SW480 (cell line): ENCODE results near the gene OTOP2.

Experiments
- DNase-seq: peaks from one replicate; pipeline ENCODE4 v3.0.0-alpha.2; 2016; ENCODE audit warnings: low spot score

OTOP2 gene

GRCh38 chr17:74924250-74924948 is at the start of gene OTOP2:
Gene OTOP2, plus strand, starts transcription at chr17:74924273. Its CDS starts 360 bp downstream, at chr17:74924633.
- no peak for DNase-seq

- DNase-seq: no peak
Measured at GRCh38 chr17:74874615-74875037, 49.4 kb upstream of the OTOP2 start.

- DNase-seq: no peak
Measured at GRCh38 chr17:74875155-74875976, 48.7 kb upstream of the OTOP2 start.

GRCh38 chr17:74875977-74876593 is 48.0 kb upstream of the OTOP2 start:
- DNase-seq: peak; percentile 21

GRCh38 chr17:74877592-74878548 is 46.2 kb upstream of the OTOP2 start:
- DNase-seq: peak; percentile 79

- no peak for DNase-seq
Measured at GRCh38 chr17:74878658-74879057, 45.4 kb upstream of the OTOP2 start.

GRCh38 chr17:74879308-74879707 is 44.8 kb upstream of the OTOP2 start:
- DNase-seq: no peak

- no peak for DNase-seq
Measured at GRCh38 chr17:74881073-74881472, 43.0 kb upstream of the OTOP2 start.

GRCh38 chr17:74882517-74883240 is 41.4 kb upstream of the OTOP2 start:
- DNase-seq: no peak

- DNase-seq: no peak
Measured at GRCh38 chr17:74883241-74883745, 40.8 kb upstream of the OTOP2 start.

GRCh38 chr17:74888469-74888868 is 35.6 kb upstream of the OTOP2 start:
- DNase-seq: no peak

- DNase-seq: no peak
Measured at GRCh38 chr17:74890554-74890953, 33.5 kb upstream of the OTOP2 start.

- DNase-seq: no peak
Measured at GRCh38 chr17:74892013-74892841, 31.8 kb upstream of the OTOP2 start.

- DNase-seq: no peak
Measured at GRCh38 chr17:74892974-74893911, 30.8 kb upstream of the OTOP2 start, which contains the start of gene FADS6. Gene FADS6, minus strand, starts transcription at chr17:74893633. Its CDS starts 38 bp downstream, at chr17:74893595.

GRCh38 chr17:74893936-74894671 is 30.0 kb upstream of the OTOP2 start:
- no peak for DNase-seq

- no peak for DNase-seq
Measured at GRCh38 chr17:74898376-74898946, 25.6 kb upstream of the OTOP2 start.

GRCh38 chr17:74900208-74900607 is 23.9 kb upstream of the OTOP2 start:
- no peak for DNase-seq
